ENCODE results near the gene C16orf96. TPM values are rescaled to one million over a fixed set of nuclear protein-coding genes. Genes with fewer than 3 reads are reported as not detected.

C16orf96 gene
- total RNA-seq, 2 donors from 2014 or later: 1.5 to 1.6 TPM

- Mint-ChIP-seq H3K9me3 (no peaks in the 10 kb centered on the region), H3K4me3 (no peak overlapping the region), H3K36me3 (ENCODE audit: low read depth) (no peaks in the 10 kb centered on the region), H3K27me3 (ENCODE audit: insufficient read depth) (no peaks in the 10 kb centered on the region), H3K4me1 (no peaks in the 10 kb centered on the region), H3K27ac (no peak overlapping the region)
- Histone ChIP-seq H3K9me3 (ENCODE audit: control insufficient read depth, low read length) (no peaks in the 10 kb centered on the region), H3K27me3 (ENCODE audit: control insufficient read depth, insufficient read depth, low read length, poor library complexity, severe bottlenecking) (no peaks in the 10 kb centered on the region), H3K27ac (ENCODE audit: low read depth, low read length) (no peak overlapping the region), H3K4me1 (ENCODE audit: control insufficient read depth, insufficient read depth, low read length) (no peaks in the 10 kb centered on the region), H3K4me3 (ENCODE audit: low read length) (no peak overlapping the region), H3K9ac (ENCODE audit: extremely low read depth, low read length, poor library complexity, severe bottlenecking) (no peak overlapping the region), H3K36me3 (ENCODE audit: control insufficient read depth, insufficient read depth, low read length) (no peaks in the 10 kb centered on the region)
- peak; percentile 50 for TF ChIP-seq CTCF (conservative IDR thresholded peaks at IDR 0.05)
- WGBS, 2 experiments (ENCODE audit: insufficient coverage in 1 of 2, insufficient read length in 1 of 2): 84 to 86% methylated on average over 3 to 11 of the region's 11 CpGs
- DNase-seq: peak; percentile 81
These were observed 19.0 kb downstream of the C16orf96 start for GRCh38 chr16:4574919-4575705.

- Histone ChIP-seq H3K4me1 (ENCODE audit: control insufficient read depth, insufficient read depth, low read length) (no peaks in the 10 kb centered on the region), H3K9me3 (ENCODE audit: control insufficient read depth, low read length) (no peaks in the 10 kb centered on the region), H3K27ac (ENCODE audit: low read depth, low read length) (no peak overlapping the region), H3K9ac (ENCODE audit: extremely low read depth, low read length, poor library complexity, severe bottlenecking) (no peak overlapping the region), H3K4me3 (ENCODE audit: low read length) (no peak overlapping the region), H3K27me3 (ENCODE audit: control insufficient read depth, insufficient read depth, low read length, poor library complexity, severe bottlenecking) (no peaks in the 10 kb centered on the region), H3K36me3 (ENCODE audit: control insufficient read depth, insufficient read depth, low read length) (no peaks in the 10 kb centered on the region)
- Mint-ChIP-seq H3K36me3 (ENCODE audit: low read depth) (no peaks in the 10 kb centered on the region), H3K27ac (no peak overlapping the region), H3K4me3 (no peak overlapping the region), H3K4me1 (no peaks in the 10 kb centered on the region), H3K27me3 (ENCODE audit: insufficient read depth) (no peaks in the 10 kb centered on the region), H3K9me3 (no peaks in the 10 kb centered on the region)
- no peak for TF ChIP-seq CTCF (conservative IDR thresholded peaks at IDR 0.05)
- 99% methylated on average over 11 to 15 of the region's 15 CpGs for WGBS, 2 experiments (ENCODE audit: insufficient coverage in 1 of 2, insufficient read length in 1 of 2)
- no peak for DNase-seq
These were observed 19.9 kb downstream of the C16orf96 start for GRCh38 chr16:4576008-4576407.

GRCh38 chr16:4578961-4579530, 22.9 kb downstream of the C16orf96 start:
- Mint-ChIP-seq H3K36me3 (ENCODE audit: low read depth) (no peaks in the 10 kb centered on the region), H3K27me3 (ENCODE audit: insufficient read depth) (no peaks in the 10 kb centered on the region), H3K4me3 (no peak overlapping the region), H3K9me3 (no peaks in the 10 kb centered on the region), H3K27ac (no peak overlapping the region), H3K4me1 (no peaks in the 10 kb centered on the region)
- peak; percentile 39 for DNase-seq
- 90 to 92% methylated on average over 7 to 13 of the region's 13 CpGs for WGBS, 2 experiments (ENCODE audit: insufficient coverage in 1 of 2, insufficient read length in 1 of 2)
- Histone ChIP-seq H3K36me3 (ENCODE audit: control insufficient read depth, insufficient read depth, low read length) (no peaks in the 10 kb centered on the region), H3K9me3 (ENCODE audit: control insufficient read depth, low read length) (no peaks in the 10 kb centered on the region), H3K27ac (ENCODE audit: low read depth, low read length) (no peak overlapping the region), H3K4me1 (ENCODE audit: control insufficient read depth, insufficient read depth, low read length) (no peaks in the 10 kb centered on the region), H3K9ac (ENCODE audit: extremely low read depth, low read length, poor library complexity, severe bottlenecking) (no peak overlapping the region), H3K27me3 (ENCODE audit: control insufficient read depth, insufficient read depth, low read length, poor library complexity, severe bottlenecking) (no peaks in the 10 kb centered on the region), H3K4me3 (ENCODE audit: low read length) (no peak overlapping the region)
- TF ChIP-seq CTCF (conservative IDR thresholded peaks at IDR 0.05): no peak

Measured in endodermal cell (in vitro differentiated cells).